GM21381 (cell line): ENCODE data around the gene CDH13.

Experiments used
- ATAC-seq: cut with Tn5 transposase; IDR thresholded peaks from one replicate; pipeline ENCODE4 v1.9.1; 2021; ENCODE audit warnings: mild to moderate bottlenecking, moderate library complexity; ENCODE audit not compliant: unreplicated experiment

CDH13 gene

GRCh38 chr16:82626791-82627261 lies at the start of gene CDH13:
Gene CDH13 (plus strand): TSS chr16:82626969.
- ATAC-seq: no peak

GRCh38 chr16:82580298-82580890 lies 46.4 kb upstream of the CDH13 start:
- ATAC-seq: no peak

- ATAC-seq: no peak
These were observed 43.8 kb upstream of the CDH13 start for GRCh38 chr16:82582975-82583374.

GRCh38 chr16:82583422-82583821 lies 43.3 kb upstream of the CDH13 start:
- no peak for ATAC-seq

- no peak for ATAC-seq
These were observed 42.1 kb upstream of the CDH13 start for GRCh38 chr16:82584553-82585152.

- no peak for ATAC-seq
These were observed 41.1 kb upstream of the CDH13 start for GRCh38 chr16:82585675-82586074.

- no peak for ATAC-seq
These were observed 40.6 kb upstream of the CDH13 start for GRCh38 chr16:82586130-82586529.

GRCh38 chr16:82587289-82587688 lies 39.5 kb upstream of the CDH13 start:
- ATAC-seq: no peak

GRCh38 chr16:82589407-82589806 lies 37.4 kb upstream of the CDH13 start:
- ATAC-seq: no peak

- ATAC-seq: no peak
These were observed 32.7 kb upstream of the CDH13 start for GRCh38 chr16:82594114-82594513.

- no peak for ATAC-seq
These were observed 28.0 kb upstream of the CDH13 start for GRCh38 chr16:82598771-82599170.

GRCh38 chr16:82601989-82602640 lies 24.7 kb upstream of the CDH13 start:
- ATAC-seq: no peak

GRCh38 chr16:82603784-82604411 lies 22.9 kb upstream of the CDH13 start:
- no peak for ATAC-seq

GRCh38 chr16:82605076-82605475 lies 21.7 kb upstream of the CDH13 start:
- ATAC-seq: no peak

- ATAC-seq: no peak
These were observed 20.7 kb upstream of the CDH13 start for GRCh38 chr16:82605863-82606620.

- ATAC-seq: no peak
These were observed 17.6 kb upstream of the CDH13 start for GRCh38 chr16:82609140-82609539.

- no peak for ATAC-seq
These were observed 14.5 kb upstream of the CDH13 start for GRCh38 chr16:82612263-82612662.

- no peak for ATAC-seq
These were observed 10.4 kb upstream of the CDH13 start for GRCh38 chr16:82616356-82616755.

- ATAC-seq: no peak
These were observed 5.0 kb upstream of the CDH13 start for GRCh38 chr16:82621781-82622180.

- ATAC-seq: no peak
These were observed 3.5 kb upstream of the CDH13 start for GRCh38 chr16:82623241-82623640.
